ENCODE measurements around the gene ARHGAP45.
"Not testable (repeated sequence)": the region's sequence is repeated elsewhere in the genome, so short reads cannot be mapped to it uniquely, and the experiment has no call there.

ARHGAP45 gene

GRCh38 chr19:1116726-1117581 is 50.0 kb downstream of the ARHGAP45 start:
- no peak for DNase-seq (ENCODE audit: low spot score)

- DNase-seq (ENCODE audit: low spot score), result no peak
These were observed 50.7 kb downstream of the ARHGAP45 start for GRCh38 chr19:1117654-1118053.

GRCh38 chr19:1118999-1119398 is 52.0 kb downstream of the ARHGAP45 start:
- DNase-seq (ENCODE audit: low spot score), result no peak

- no peak for DNase-seq (ENCODE audit: low spot score)
These were observed 52.7 kb downstream of the ARHGAP45 start for GRCh38 chr19:1119475-1120217.

GRCh38 chr19:1121395-1121794 is 54.4 kb downstream of the ARHGAP45 start:
- no peak for DNase-seq (ENCODE audit: low spot score)

GRCh38 chr19:1122021-1122971 is 55.3 kb downstream of the ARHGAP45 start:
- DNase-seq (ENCODE audit: low spot score), result no peak

- peak; percentile 76 for DNase-seq (ENCODE audit: low spot score)
These were observed 56.0 kb downstream of the ARHGAP45 start for GRCh38 chr19:1122972-1123363.

- DNase-seq (ENCODE audit: low spot score), result no peak
These were observed 56.4 kb downstream of the ARHGAP45 start for GRCh38 chr19:1123381-1123780.

GRCh38 chr19:1123885-1124677 is 57.1 kb downstream of the ARHGAP45 start:
- DNase-seq (ENCODE audit: low spot score), result no peak

GRCh38 chr19:1125601-1126467 is 58.9 kb downstream of the ARHGAP45 start:
- no peak for DNase-seq (ENCODE audit: low spot score)

GRCh38 chr19:1126984-1127760 is 60.2 kb downstream of the ARHGAP45 start:
- DNase-seq (ENCODE audit: low spot score), result no peak

GRCh38 chr19:1128106-1128505 is 61.1 kb downstream of the ARHGAP45 start:
- DNase-seq (ENCODE audit: low spot score), result no peak

GRCh38 chr19:1129084-1129483 is 62.1 kb downstream of the ARHGAP45 start:
- not testable (repeated sequence) for DNase-seq (ENCODE audit: low spot score)

- no peak for DNase-seq (ENCODE audit: low spot score)
These were observed 62.6 kb downstream of the ARHGAP45 start for GRCh38 chr19:1129535-1129934.

- no peak for DNase-seq (ENCODE audit: low spot score)
These were observed 64.1 kb downstream of the ARHGAP45 start for GRCh38 chr19:1130771-1131717.

GRCh38 chr19:1131718-1132551 is 65.0 kb downstream of the ARHGAP45 start:
- peak; percentile 87 for DNase-seq (ENCODE audit: low spot score)
